Gastrocnemius medialis (tissue), 4 donors: ENCODE results near the gene PRR33.

Experiments
- CTCF ChIP-seq, 5 experiments: fragments of 450-650 bp in 3 of 5; fragments of 200-600 bp in 2 of 5; sonication (generic) in 2 of 5; IDR thresholded peaks in 4 of 5; conservative IDR thresholded peaks in 1 of 5; 1 replicate in 4 of 5; 2 replicates in 1 of 5; pipeline ENCODE4 v1.5.1; 2016 to 2019; ENCODE audit warnings: antibody characterized with exemption in 5 of 5, mild to moderate bottlenecking in 3 of 5, moderate library complexity in 3 of 5
- POLR2A ChIP-seq, 2 donors: fragments of 450-650 bp; IDR thresholded peaks; one replicate each; pipeline ENCODE4 v1.6.1; 2017; ENCODE audit warnings: antibody characterized with exemption in 2 of 2, mild to moderate bottlenecking in 2 of 2, moderate library complexity in 2 of 2

GRCh38 chr11:1915795-1916131 lies 24.1 kb upstream of the PRR33 start:
- TF ChIP-seq CTCF (IDR thresholded peaks at IDR 0.05 in 4 of 5, conservative IDR thresholded peaks at IDR 0.05 in 1 of 5) (no peak), POLR2A (IDR thresholded peaks at IDR 0.05) (no peak)
